NCI-H526 (cell line): Measurements from ENCODE around the gene PLSCR4.
A peak's percentile ranks its signal among the peaks of the same experiment; 100 is the strongest.

Source experiments
- DNase-seq, 2 experiments: peaks; one replicate each; lab custom pipeline; 2025; lab: John Stamatoyannopoulos, UW

PLSCR4 gene

GRCh38 chr3:146195030-146195429 is 55.9 kb downstream of the PLSCR4 start:
- no peak for DNase-seq

- no peak for DNase-seq
Observed at GRCh38 chr3:146191051-146191450, 59.9 kb downstream of the PLSCR4 start.

GRCh38 chr3:146189519-146190173 is 61.3 kb downstream of the PLSCR4 start:
- DNase-seq = peak; percentile 62 to 90

GRCh38 chr3:146187334-146187950 is 63.5 kb downstream of the PLSCR4 start:
- peak; percentile 20 to 59 for DNase-seq

- DNase-seq = peak in 1 of 2 experiments; percentile 25
Observed at GRCh38 chr3:146184241-146185015, 66.5 kb downstream of the PLSCR4 start.

GRCh38 chr3:146181216-146181615 is 69.7 kb downstream of the PLSCR4 start:
- no peak for DNase-seq

- DNase-seq = no peak
Observed at GRCh38 chr3:146180376-146180775, 70.5 kb downstream of the PLSCR4 start.

- no peak for DNase-seq
Observed at GRCh38 chr3:146178006-146178689, 72.8 kb downstream of the PLSCR4 start.

- no peak for DNase-seq
Observed at GRCh38 chr3:146177519-146177918, 73.4 kb downstream of the PLSCR4 start.

- DNase-seq = no peak
Observed at GRCh38 chr3:146177072-146177471, 73.8 kb downstream of the PLSCR4 start.

- DNase-seq = no peak
Observed at GRCh38 chr3:146172586-146172985, 78.3 kb downstream of the PLSCR4 start.

- DNase-seq = no peak
Observed at GRCh38 chr3:146170591-146170990, 80.3 kb downstream of the PLSCR4 start.

- no peak for DNase-seq
Observed at GRCh38 chr3:146169891-146170290, 81.0 kb downstream of the PLSCR4 start.

- no peak for DNase-seq
Observed at GRCh38 chr3:146166826-146167225, 84.1 kb downstream of the PLSCR4 start.

- DNase-seq = no peak
Observed at GRCh38 chr3:146166415-146166821, 84.5 kb downstream of the PLSCR4 start.

GRCh38 chr3:146165877-146166276 is 85.0 kb downstream of the PLSCR4 start:
- DNase-seq = no peak

GRCh38 chr3:146164971-146165769 is 85.7 kb downstream of the PLSCR4 start:
- no peak for DNase-seq

GRCh38 chr3:146164506-146164905 is 86.4 kb downstream of the PLSCR4 start:
- DNase-seq = no peak

- DNase-seq = no peak
Observed at GRCh38 chr3:146164071-146164470, 86.8 kb downstream of the PLSCR4 start.

GRCh38 chr3:146163584-146163983 is 87.3 kb downstream of the PLSCR4 start:
- DNase-seq = no peak

GRCh38 chr3:146162561-146162960 is 88.3 kb downstream of the PLSCR4 start:
- no peak for DNase-seq

- peak in 1 of 2 experiments; percentile 62 for DNase-seq
Observed at GRCh38 chr3:146161663-146162002, 89.3 kb downstream of the PLSCR4 start.
